ENCODE data around the gene BORCS6.

BORCS6 gene

GRCh38 chr17:8226536-8227237, 36.7 kb upstream of the BORCS6 start:
- no peak for TF ChIP-seq CTCF (IDR thresholded peaks at IDR 0.05)

GRCh38 chr17:8225813-8226535, 36.0 kb upstream of the BORCS6 start:
- TF ChIP-seq CTCF (IDR thresholded peaks at IDR 0.05): no peak

GRCh38 chr17:8224891-8225812, 35.2 kb upstream of the BORCS6 start:
- TF ChIP-seq CTCF (IDR thresholded peaks at IDR 0.05): no peak

GRCh38 chr17:8223356-8224126, 33.6 kb upstream of the BORCS6 start:
- peak; percentile 48; the same call in 1 of the 2 replicates for TF ChIP-seq CTCF (IDR thresholded peaks at IDR 0.05)

- no peak for TF ChIP-seq CTCF (IDR thresholded peaks at IDR 0.05)
These were observed 32.8 kb upstream of the BORCS6 start for GRCh38 chr17:8222630-8223355.

GRCh38 chr17:8222380-8222629, 32.3 kb upstream of the BORCS6 start:
- TF ChIP-seq CTCF (IDR thresholded peaks at IDR 0.05): no peak
